H1 (cell line): ENCODE data around the gene NR4A2. TPM values are rescaled to one million over a fixed set of nuclear protein-coding genes. Genes with fewer than 3 reads are reported as not detected.

ENCODE experiments used
- ATF2 ChIP-seq: IDR thresholded peaks from 2 replicates; pipeline ENCODE4 v1.6.1; 2012; ENCODE audit warnings: low read length, inconsistent platforms
- BRCA1 ChIP-seq: IDR thresholded peaks from 2 replicates; pipeline ENCODE4 v1.6.1; 2012; ENCODE audit warnings: low read depth, low read length, improper control_type of control experiment
- CBX5 ChIP-seq: fragments of 300-800, 300-1000 bp; sonication (generic); IDR thresholded peaks from 2 replicates; pipeline ENCODE4 v1.7.1; 2016; ENCODE audit warnings: antibody characterized with exemption, low read length, low read depth
- CTCF ChIP-seq, 3 experiments: IDR thresholded peaks; 1 replicate in 2 of 3; 2 replicates in 1 of 3; pipeline versions ENCODE4 v1.5.1 to v1.6.1; 2011; ENCODE audit warnings: low read length in 3 of 3, mild to moderate bottlenecking in 3 of 3, inconsistent platforms in 2 of 3, low read depth in 1 of 3, moderate library complexity in 1 of 3; ENCODE audit not compliant: insufficient read depth in 1 of 3; ENCODE audit errors: control extremely low read depth in 1 of 3
- MAX ChIP-seq: IDR thresholded peaks from 2 replicates; pipeline ENCODE4 v1.6.1; 2012; ENCODE audit warnings: inconsistent platforms
- SP4 ChIP-seq: IDR thresholded peaks from 2 replicates; pipeline ENCODE4 v1.6.1; 2012; ENCODE audit warnings: low read length, inconsistent platforms
- TBP ChIP-seq: IDR thresholded peaks from 2 replicates; pipeline ENCODE4 v1.6.1; 2011; ENCODE audit warnings: low read depth, low read length, improper control_type of control experiment
- polyA plus RNA-seq, 7 experiments: library from polyadenylated mRNA; depleted of rRNA in 3 of 7; stranded (reverse) in 5 of 7; unstranded in 2 of 7; fragments of >200 nt in 5 of 7; fragments of 200-250 nt in 2 of 7; gene quantifications; 1 replicate in 5 of 7; 2 replicates in 1 of 7; 4 replicates in 1 of 7; pipeline versions ENCODE4 v1.2.1 to v1.2.3, GENCODE V29; 2011 to 2013; ENCODE audit warnings: missing spikeins in 2 of 7, mixed read lengths in 2 of 7
- total RNA-seq: library from RNA; stranded (reverse); fragmentation: NEBNext Ultra II Directional; extraction: Animal tissue kit (Norgen Biotek cat#: 25700); gene quantifications from 2 replicates; pipeline ENCODE4 v1.2.1, GENCODE V29; 2021

Gene NR4A2
- total and polyA plus RNA-seq, 2 of the 8 experiments (the other 6 are each of a cell fraction or from before 2014, with no cell fraction given): 0.15 to 1.7 TPM

- no peak for TF ChIP-seq ATF2
- TF ChIP-seq BRCA1: no peak
- TF ChIP-seq MAX: no peak
- TF ChIP-seq CTCF (IDR thresholded peaks at IDR 0.05; ENCODE audit: control extremely low read depth in 1 of 3, insufficient read depth in 1 of 3, low read depth in 1 of 3, low read length in 3 of 3): no peak
- TF ChIP-seq CBX5: no peak
- TF ChIP-seq SP4: no peak
- no peak for TF ChIP-seq TBP
- TF ChIP-seq, all 59 proteins: peak for 0
Measured at GRCh38 chr2:156346731-156347130, 14.2 kb upstream of the NR4A2 start (continued).
